OCI-LY7 (cell line): ENCODE data around the gene MIR17HG. TPM values are rescaled to one million over a fixed set of nuclear protein-coding genes. Genes with fewer than 3 reads are reported as not detected.

Experiments
- BruUV-seq: library from RNA; stranded (reverse); fragments of 400-500 nt; replicated peaks from 2 replicates; lab custom pipeline; 2021; lab: Mats Ljungman, UMichigan
- CTCF ChIA-PET: fragments of 300-600 bp; sonication (Branson Sonifier 250); formaldehyde crosslinking; loops from one replicate; lab custom pipeline; 2022; ENCODE audit warnings: antibody characterized with exemption; ENCODE audit not compliant: unreplicated experiment; lab: Charles Lee
- POLR2A ChIA-PET: fragments of 300-600 bp; sonication (Branson Sonifier 250); formaldehyde crosslinking; loops from one replicate; lab custom pipeline; 2022; ENCODE audit warnings: antibody characterized with exemption; lab: Charles Lee
- DNase-seq: peaks from one replicate; pipeline ENCODE4 v3.0.0-alpha.2; 2015; ENCODE audit warnings: low spot score
- H2AFZ ChIP-seq: fragments of 200-600 bp; sonication (generic), shearing (Covaris generic); 2 replicates; pipeline ENCODE4 v1.6.1; 2014; ENCODE audit warnings: mild to moderate bottlenecking, antibody characterized with exemption, low read length, moderate library complexity
- H3K27ac ChIP-seq: fragments of 200-600 bp; sonication (generic); 2 replicates; pipeline ENCODE4 v1.5.1; 2014; ENCODE audit warnings: mixed run types, low read depth, mild to moderate bottlenecking, moderate library complexity, low read length, inconsistent platforms; ENCODE audit not compliant: poor library complexity, severe bottlenecking
- H3K36me3 ChIP-seq: fragments of 200-600 bp; sonication (generic); 2 replicates; pipeline ENCODE4 v1.6.1; 2014; ENCODE audit warnings: mild to moderate bottlenecking, antibody characterized with exemption, low read length, moderate library complexity, mixed read lengths; ENCODE audit not compliant: insufficient read depth
- H3K4me1 ChIP-seq: fragments of 200-600 bp; sonication (generic); 2 replicates; pipeline ENCODE4 v1.5.1; 2014; ENCODE audit warnings: mild to moderate bottlenecking, low read length; ENCODE audit not compliant: insufficient read depth, poor library complexity, severe bottlenecking
- H3K4me2 ChIP-seq: fragments of 200-600 bp; sonication (generic); 2 replicates; pipeline ENCODE4 v1.6.1; 2014; ENCODE audit warnings: mild to moderate bottlenecking, low read length
- H3K4me3 ChIP-seq: fragments of 200-600 bp; sonication (generic); 2 replicates; pipeline ENCODE4 v1.5.1; 2014; ENCODE audit warnings: mild to moderate bottlenecking, low read depth, low read length; ENCODE audit not compliant: poor library complexity, severe bottlenecking
- H3K79me2 ChIP-seq: fragments of 200-600 bp; sonication (generic); 2 replicates; pipeline ENCODE4 v1.6.1; 2016; ENCODE audit warnings: low read depth, mild to moderate bottlenecking, low read length, moderate library complexity, mixed read lengths; ENCODE audit not compliant: insufficient read depth
- H3K9me2 ChIP-seq: fragments of 200-600 bp; sonication (generic); 2 replicates; pipeline ENCODE4 v1.6.1; 2016; ENCODE audit warnings: mild to moderate bottlenecking, low read length, mixed read lengths; ENCODE audit not compliant: insufficient read depth
- H3K9me3 ChIP-seq: fragments of 200-600 bp; sonication (generic); 2 replicates; pipeline ENCODE4 v1.6.1; 2014; ENCODE audit warnings: mild to moderate bottlenecking, mixed run types, low read length, mixed read lengths
- H4K20me1 ChIP-seq: fragments of 200-600 bp; sonication (generic); 2 replicates; pipeline ENCODE4 v1.6.1; 2014; ENCODE audit warnings: mild to moderate bottlenecking, antibody characterized with exemption, low read length, moderate library complexity, mixed read lengths; ENCODE audit not compliant: insufficient read depth
- EZH2phosphoT487 ChIP-seq: fragments of 200-600 bp; sonication (generic); IDR thresholded peaks from 2 replicates; pipeline ENCODE4 v1.6.1; 2018; ENCODE audit warnings: low read depth, borderline replicate concordance, mild to moderate bottlenecking, mixed run types, antibody characterized with exemption, low read length, moderate library complexity, mixed read lengths
- intact Hi-C: fragments of 100-400 bp; cut with micrococcal nuclease; formaldehyde crosslinking; loops from one replicate; pipeline ENCODE4 v1.10.0; 2022; ENCODE audit not compliant: unreplicated experiment
- total RNA-seq, 2 experiments: library from RNA; depleted of rRNA in 1 of 2; stranded (reverse); fragments of >200 nt in 1 of 2; shearing (Covaris generic) in 1 of 2; gene quantifications; 2 replicates each; pipeline ENCODE4 v1.2.3, GENCODE V29; 2014 to 2022
- TF ChIP-seq, protein P1 (sequence below): fragments of 200-600 bp; sonication (generic); conservative IDR thresholded peaks from 2 replicates; pipeline ENCODE4 v1.5.1; 2014; ENCODE audit warnings: mild to moderate bottlenecking, antibody characterized with exemption, low read length, moderate library complexity, mixed read lengths

MIR17HG gene
- total RNA-seq, 2 experiments from 2014 or later = 199 to 242 TPM

DNA sequence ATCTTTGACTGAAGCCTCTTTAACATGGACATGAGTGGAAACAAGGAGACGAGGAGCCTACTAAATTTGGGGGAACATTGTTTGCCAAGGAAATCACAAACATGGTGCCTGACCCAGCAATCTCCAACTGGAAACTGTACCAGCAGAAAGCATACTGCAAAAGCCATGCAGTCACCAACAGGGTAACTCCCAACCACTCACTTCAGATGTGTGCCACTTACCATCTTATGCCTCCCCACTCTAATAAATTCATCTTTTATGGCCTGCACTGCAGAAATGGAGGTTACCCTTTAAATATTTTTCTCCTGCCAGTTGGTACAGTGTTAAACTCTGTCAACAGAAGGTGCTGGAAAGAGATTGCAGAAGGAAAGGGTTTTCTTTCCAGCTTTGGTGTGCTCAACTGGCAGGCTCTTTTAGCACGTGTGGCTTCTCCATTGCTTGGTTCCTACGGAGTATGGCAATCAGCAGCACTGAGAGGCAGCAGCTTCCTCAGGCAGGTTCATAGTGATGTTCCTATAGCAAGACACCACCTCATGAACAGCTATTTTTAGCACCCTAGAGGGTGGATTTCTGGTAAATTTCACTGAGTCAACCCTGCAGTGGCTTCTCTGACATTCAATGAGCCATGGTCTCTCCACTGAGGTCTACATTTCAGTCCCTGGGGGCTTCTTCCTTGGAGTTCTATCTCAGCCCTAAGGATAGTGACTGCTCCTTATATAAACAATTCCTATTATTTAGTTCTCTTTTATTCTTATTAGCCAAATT, 21.4 kb downstream of the MIR17HG start:
- CTCF ChIA-PET = no interaction called here
- POLR2A ChIA-PET = interaction anchor here (1.1 to 2.8 kb wide), 7 partner anchors 9 to 152 kb away, joined by 3 to 32 read pairs (median 5); no protein-coding TSS in a partner anchor
- Histone ChIP-seq H3K79me2 (no peaks in the 10 kb centered on the region), H3K9me2 (no peaks in the 10 kb centered on the region), H4K20me1 (peaks cover 52% of the 10 kb centered on the region; the same call in 1 of the 2 replicates), H3K36me3 (peaks cover 1% of the 10 kb centered on the region; the same call in 1 of the 2 replicates), H3K4me3 (no peak overlapping the region), H3K9me3 (no peaks in the 10 kb centered on the region), H3K4me1 (no peaks in the 10 kb centered on the region), H3K4me2 (no peak overlapping the region), H3K27ac (no peak overlapping the region), H2AFZ (no peak overlapping the region)
- peak; percentile 33 for DNase-seq
- no TSS peak for BruUV-seq
- no peak for TF ChIP-seq EZH2phosphoT487
- TF ChIP-seq, protein P1, sequence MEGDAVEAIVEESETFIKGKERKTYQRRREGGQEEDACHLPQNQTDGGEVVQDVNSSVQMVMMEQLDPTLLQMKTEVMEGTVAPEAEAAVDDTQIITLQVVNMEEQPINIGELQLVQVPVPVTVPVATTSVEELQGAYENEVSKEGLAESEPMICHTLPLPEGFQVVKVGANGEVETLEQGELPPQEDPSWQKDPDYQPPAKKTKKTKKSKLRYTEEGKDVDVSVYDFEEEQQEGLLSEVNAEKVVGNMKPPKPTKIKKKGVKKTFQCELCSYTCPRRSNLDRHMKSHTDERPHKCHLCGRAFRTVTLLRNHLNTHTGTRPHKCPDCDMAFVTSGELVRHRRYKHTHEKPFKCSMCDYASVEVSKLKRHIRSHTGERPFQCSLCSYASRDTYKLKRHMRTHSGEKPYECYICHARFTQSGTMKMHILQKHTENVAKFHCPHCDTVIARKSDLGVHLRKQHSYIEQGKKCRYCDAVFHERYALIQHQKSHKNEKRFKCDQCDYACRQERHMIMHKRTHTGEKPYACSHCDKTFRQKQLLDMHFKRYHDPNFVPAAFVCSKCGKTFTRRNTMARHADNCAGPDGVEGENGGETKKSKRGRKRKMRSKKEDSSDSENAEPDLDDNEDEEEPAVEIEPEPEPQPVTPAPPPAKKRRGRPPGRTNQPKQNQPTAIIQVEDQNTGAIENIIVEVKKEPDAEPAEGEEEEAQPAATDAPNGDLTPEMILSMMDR = no peak
- intact Hi-C loops = no loop called here

DNA sequence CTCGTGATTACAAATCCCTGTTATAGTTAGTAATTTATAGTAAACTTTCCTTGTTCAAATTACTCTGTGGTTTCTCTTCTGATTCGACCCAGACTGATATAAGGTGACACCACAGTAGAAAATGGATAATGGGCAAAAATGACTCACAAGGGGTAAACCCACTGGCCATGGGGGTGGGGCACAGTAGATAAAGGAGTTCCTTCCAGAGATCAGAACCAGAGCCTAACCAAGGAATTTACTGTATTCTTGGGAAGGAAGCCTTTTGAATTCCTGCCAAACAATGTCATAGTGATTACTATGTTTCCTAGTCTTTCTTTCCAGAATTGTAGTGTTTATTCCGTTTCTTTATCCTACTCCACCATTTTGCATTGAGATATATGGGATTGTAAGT, 21.9 kb downstream of the MIR17HG start:
- DNase-seq = no peak
- Histone ChIP-seq H3K9me2 (no peaks in the 10 kb centered on the region), H2AFZ (no peak overlapping the region), H3K4me2 (no peak overlapping the region), H4K20me1 (peaks cover 47% of the 10 kb centered on the region; the same call in 1 of the 2 replicates), H3K79me2 (no peaks in the 10 kb centered on the region), H3K27ac (no peak overlapping the region), H3K4me1 (no peaks in the 10 kb centered on the region), H3K4me3 (no peak overlapping the region), H3K36me3 (no peaks in the 10 kb centered on the region), H3K9me3 (no peaks in the 10 kb centered on the region)
- TF ChIP-seq EZH2phosphoT487 = no peak
- TF ChIP-seq, protein P1 = no peak
- no TSS peak for BruUV-seq
- intact Hi-C loops = no loop called here
- ChIA-PET POLR2A (interaction anchor here (0.6 to 2.8 kb wide), 14 partner anchors 11 to 497 kb away, joined by 3 to 32 read pairs (median 5); no protein-coding TSS in a partner anchor), CTCF (no interaction called here)

DNA sequence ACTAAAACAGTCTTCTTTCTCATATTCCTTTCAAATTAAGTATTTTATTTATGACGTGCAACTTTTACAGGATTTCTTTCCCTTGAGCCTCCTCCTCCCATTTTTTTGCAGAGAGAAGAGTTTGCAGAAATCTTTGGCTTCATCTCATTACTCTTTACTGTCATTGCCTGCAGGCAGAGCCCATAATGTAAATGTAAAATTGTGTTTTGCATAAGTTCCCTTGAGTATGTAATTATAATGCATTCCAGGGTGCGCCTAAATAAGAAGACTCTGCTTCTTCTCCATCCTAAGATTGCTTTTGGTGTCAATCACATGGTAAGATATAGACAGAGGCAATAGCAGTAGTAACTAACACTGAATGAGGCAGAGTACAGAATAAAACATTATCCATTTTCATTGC, 23.0 kb downstream of the MIR17HG start:
- Histone ChIP-seq H2AFZ (no peak overlapping the region), H3K9me2 (no peaks in the 10 kb centered on the region), H3K4me2 (no peak overlapping the region), H3K4me3 (no peak overlapping the region), H3K4me1 (no peaks in the 10 kb centered on the region), H3K79me2 (no peaks in the 10 kb centered on the region), H3K27ac (no peak overlapping the region), H3K36me3 (no peaks in the 10 kb centered on the region), H3K9me3 (no peaks in the 10 kb centered on the region), H4K20me1 (peaks cover 36% of the 10 kb centered on the region; the same call in 1 of the 2 replicates)
- ChIA-PET CTCF (no interaction called here), POLR2A (interaction anchor here (0.7 to 2.5 kb wide), 12 partner anchors 12 to 524 kb away, joined by 3 to 32 read pairs (median 5); no protein-coding TSS in a partner anchor)
- intact Hi-C loops = no loop called here
- BruUV-seq = no TSS peak
- DNase-seq = no peak
- TF ChIP-seq, protein P1 = no peak
- no peak for TF ChIP-seq EZH2phosphoT487
